Immature natural killer cell (primary cell): ENCODE measurements around the gene CLIC6. TPM values are rescaled to one million over a fixed set of nuclear protein-coding genes. Genes with fewer than 3 reads are reported as not detected.
"Not testable (repeated sequence)": the region's sequence is repeated elsewhere in the genome, so short reads cannot be mapped to it uniquely, and the experiment has no call there.

Source experiments
- DNase-seq, 3 donors: peaks; one replicate each; pipeline ENCODE4 v3.0.0; 2022; ENCODE audit warnings: mixed read lengths in 1 of 3
- H3K27ac Mint-ChIP-seq, 6 donors: one replicate each; pipeline ENCODE4 v1.8.0; 2020; ENCODE audit warnings: mixed read lengths in 6 of 6, mild to moderate bottlenecking in 5 of 6, inconsistent platforms in 4 of 6, moderate library complexity in 3 of 6
- H3K27me3 Mint-ChIP-seq, 3 donors: one replicate each; pipeline ENCODE4 v1.8.0; 2020 to 2021; ENCODE audit warnings: low read depth in 3 of 3, mild to moderate bottlenecking in 3 of 3, mixed read lengths in 3 of 3, moderate library complexity in 3 of 3, inconsistent platforms in 1 of 3
- H3K36me3 Mint-ChIP-seq, 3 donors: one replicate each; pipeline ENCODE4 v1.8.0; 2020; ENCODE audit warnings: mixed read lengths in 3 of 3, inconsistent platforms in 2 of 3, mild to moderate bottlenecking in 2 of 3
- H3K4me1 Mint-ChIP-seq, 2 donors: one replicate each; pipeline ENCODE4 v1.8.0; 2020; ENCODE audit warnings: inconsistent platforms in 2 of 2, mild to moderate bottlenecking in 2 of 2, mixed read lengths in 2 of 2, moderate library complexity in 1 of 2
- H3K4me3 Mint-ChIP-seq, 5 donors: one replicate each; pipeline ENCODE4 v1.8.0; 2020; ENCODE audit warnings: mild to moderate bottlenecking in 5 of 5, mixed read lengths in 5 of 5, inconsistent platforms in 3 of 5, moderate library complexity in 3 of 5
- H3K9me3 Mint-ChIP-seq, 6 donors: one replicate each; pipeline ENCODE4 v1.8.0; 2020; ENCODE audit warnings: mild to moderate bottlenecking in 6 of 6, mixed read lengths in 6 of 6, inconsistent platforms in 4 of 6, moderate library complexity in 3 of 6
- polyA plus RNA-seq, 3 donors: library from polyadenylated mRNA; unstranded; fragments of 300-500 nt; fragmentation: Illumina TruSeq; gene quantifications; one replicate each; pipeline ENCODE4 v1.2.3, GENCODE V29; 2021

CLIC6 gene
- polyA plus RNA-seq, 3 donors from 2014 or later: not detected

DNA sequence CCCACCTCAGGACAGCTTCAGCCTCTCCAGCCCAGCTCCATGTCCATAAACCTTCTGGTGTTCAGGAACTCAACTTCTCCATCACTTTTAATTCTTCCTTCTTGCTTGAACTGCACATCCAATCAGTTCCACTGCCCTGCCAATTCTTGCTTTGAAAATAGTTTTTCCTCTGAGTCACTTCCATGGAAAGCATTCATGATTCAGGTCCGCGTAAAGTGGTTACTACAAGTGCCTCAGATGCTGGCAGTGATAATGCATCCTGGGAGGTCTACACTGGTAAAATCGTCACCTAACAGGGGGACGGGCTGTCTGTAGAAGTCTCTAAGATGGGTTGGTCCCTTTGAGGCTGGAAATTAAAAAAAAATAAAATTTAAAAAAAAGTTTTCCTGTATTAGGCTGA is 27.9 kb upstream of the CLIC6 start:
- H3K9me3 Mint-ChIP-seq: no peaks in the 10 kb centered on the region
- peaks cover 0 to 5% (median 4%) of the 10 kb centered on the region in 3 donors for H3K27me3 Mint-ChIP-seq
- no peaks in the 10 kb centered on the region for H3K36me3 Mint-ChIP-seq
- no peak for DNase-seq
- H3K4me3 Mint-ChIP-seq: peak overlapping the region; percentile 36 to 86 (median 74)
- H3K4me1 Mint-ChIP-seq: peaks cover 10 to 19% of the 10 kb centered on the region in 2 donors
- H3K27ac Mint-ChIP-seq: peak overlapping the region in 3 of 6 donors; percentile 38 to 80 (median 80)

DNA sequence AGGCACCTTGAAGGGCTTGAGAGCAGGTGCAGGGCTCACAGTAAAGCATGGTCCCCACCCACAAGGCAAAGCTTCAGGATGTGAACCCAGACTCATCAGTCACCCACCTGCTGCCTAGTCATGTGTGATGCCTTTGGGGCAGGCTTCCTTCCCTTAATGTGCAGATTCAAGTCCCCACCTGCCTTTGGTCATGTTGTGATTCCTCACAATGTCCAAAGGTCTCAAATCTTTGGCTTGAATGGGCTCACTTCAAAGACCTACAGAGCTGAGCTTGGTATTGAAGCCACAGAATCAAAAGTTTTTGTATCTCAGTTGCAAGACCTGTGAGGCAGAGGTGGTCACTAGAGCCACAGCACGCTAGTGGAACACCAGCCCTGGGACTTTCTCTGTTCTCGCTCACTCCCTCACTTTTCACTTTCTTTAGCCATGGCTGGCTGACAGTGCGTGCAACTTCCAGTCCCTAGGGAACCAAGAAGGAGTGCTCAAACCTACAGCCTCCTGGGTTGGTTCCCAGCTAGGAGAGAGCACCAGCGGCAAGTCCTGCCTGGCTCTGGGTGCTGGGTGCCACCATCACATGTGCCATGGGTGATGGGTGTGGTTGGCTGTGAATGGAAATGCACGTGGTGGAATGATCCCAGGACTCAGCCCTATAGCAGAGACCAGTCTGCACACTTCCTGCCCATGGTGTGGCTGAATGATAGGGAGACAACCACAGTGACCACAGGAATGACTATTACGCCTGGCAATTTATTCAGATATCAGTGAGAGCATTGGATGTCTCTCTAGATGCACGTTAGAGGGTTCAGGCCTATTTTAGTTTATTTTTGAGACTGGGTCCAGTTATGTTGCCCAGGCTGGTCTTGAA is 26.4 kb upstream of the CLIC6 start:
- Mint-ChIP-seq H3K27ac (peak overlapping the region in 1 of 6 donors; percentile 30), H3K27me3 (peaks cover 0 to 7% (median 2%) of the 10 kb centered on the region in 3 donors), H3K4me1 (peaks cover 10 to 19% of the 10 kb centered on the region in 2 donors), H3K9me3 (no peaks in the 10 kb centered on the region), H3K36me3 (no peaks in the 10 kb centered on the region), H3K4me3 (no peak overlapping the region)
- no peak for DNase-seq

DNA sequence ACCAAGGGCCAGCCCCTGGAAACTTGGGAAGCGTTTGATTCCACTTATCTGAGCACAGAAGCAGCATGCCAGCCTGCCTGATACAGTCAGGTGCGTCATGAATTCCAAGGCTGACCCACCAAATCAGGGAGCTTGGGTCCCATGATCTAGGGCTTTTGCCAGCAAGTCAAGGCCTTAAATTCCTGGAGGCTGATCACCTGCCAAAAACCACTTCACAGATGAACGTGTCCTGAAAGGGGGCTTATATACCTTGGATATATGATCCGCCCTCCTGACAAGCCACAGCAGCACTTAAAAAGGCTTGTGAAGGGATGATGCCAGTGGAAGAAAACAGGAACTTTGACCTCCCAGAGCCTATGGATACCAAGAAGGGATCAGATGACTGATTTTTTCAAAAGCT is 24.0 kb upstream of the CLIC6 start:
- no peak overlapping the region for H3K27ac Mint-ChIP-seq
- H3K27me3 Mint-ChIP-seq: peaks cover under 1 to 10% (median 5%) of the 10 kb centered on the region in 3 donors
- H3K36me3 Mint-ChIP-seq: no peaks in the 10 kb centered on the region
- H3K4me1 Mint-ChIP-seq: peaks cover 10 to 17% of the 10 kb centered on the region in 2 donors
- no peaks in the 10 kb centered on the region for H3K9me3 Mint-ChIP-seq
- H3K4me3 Mint-ChIP-seq: no peak overlapping the region
- no peak for DNase-seq

DNA sequence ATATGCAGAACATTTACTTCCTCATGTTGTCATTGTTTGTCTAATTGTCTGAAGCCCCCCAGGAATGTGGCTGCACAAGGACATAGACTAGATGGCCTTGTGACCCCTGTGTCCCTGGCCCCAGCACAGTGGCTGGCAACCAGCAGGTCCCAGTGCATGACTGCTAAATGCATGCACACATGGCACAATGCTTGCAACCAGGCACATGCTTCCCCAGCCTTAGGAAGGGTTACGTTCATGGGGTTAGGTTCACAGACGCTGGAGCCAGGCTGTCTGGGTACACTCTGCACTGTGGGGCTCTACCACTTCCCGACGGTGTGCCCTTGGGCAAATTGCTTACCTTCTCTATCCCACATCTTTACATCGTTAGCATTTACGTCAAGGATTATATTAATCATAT is 21.2 kb upstream of the CLIC6 start:
- DNase-seq: no peak

DNA sequence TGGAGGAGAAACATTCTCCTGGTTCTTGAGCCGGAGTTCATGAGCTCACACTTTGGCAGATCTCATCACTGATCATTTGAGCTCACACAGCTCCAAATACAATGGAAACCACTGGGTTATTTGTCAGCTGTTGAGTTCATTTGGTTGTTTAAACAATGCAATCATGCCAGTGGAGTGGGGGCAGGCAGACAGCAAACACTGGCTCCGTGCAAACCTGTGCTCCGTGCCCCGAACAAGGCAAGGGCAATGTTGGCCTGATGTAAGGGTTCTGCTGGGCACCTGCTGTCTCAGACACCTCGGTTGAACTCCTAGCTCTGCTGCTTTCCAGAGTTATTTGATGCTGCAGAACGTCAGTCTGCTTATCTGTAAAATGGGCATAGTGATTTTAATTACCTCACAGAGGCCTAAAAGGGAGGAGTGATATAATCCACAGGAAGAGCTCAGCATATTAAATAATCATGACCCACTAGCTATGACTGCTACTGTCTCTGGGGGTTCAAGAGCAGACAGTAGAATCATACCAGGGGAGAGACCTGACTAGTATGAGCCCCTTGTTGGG is 20.0 kb upstream of the CLIC6 start:
- Mint-ChIP-seq H3K4me1 (no peaks in the 10 kb centered on the region), H3K9me3 (no peaks in the 10 kb centered on the region), H3K27ac (no peak overlapping the region)

More for the DNA sequence above, 21.2 kb upstream of the CLIC6 start:
- no peak overlapping the region for H3K27ac Mint-ChIP-seq
- H3K9me3 Mint-ChIP-seq: no peaks in the 10 kb centered on the region
- H3K27me3 Mint-ChIP-seq: peaks cover 5 to 11% (median 10%) of the 10 kb centered on the region in 3 donors
- no peak overlapping the region for H3K4me3 Mint-ChIP-seq
- no peaks in the 10 kb centered on the region for H3K4me1 Mint-ChIP-seq
- H3K36me3 Mint-ChIP-seq: no peaks in the 10 kb centered on the region

DNA sequence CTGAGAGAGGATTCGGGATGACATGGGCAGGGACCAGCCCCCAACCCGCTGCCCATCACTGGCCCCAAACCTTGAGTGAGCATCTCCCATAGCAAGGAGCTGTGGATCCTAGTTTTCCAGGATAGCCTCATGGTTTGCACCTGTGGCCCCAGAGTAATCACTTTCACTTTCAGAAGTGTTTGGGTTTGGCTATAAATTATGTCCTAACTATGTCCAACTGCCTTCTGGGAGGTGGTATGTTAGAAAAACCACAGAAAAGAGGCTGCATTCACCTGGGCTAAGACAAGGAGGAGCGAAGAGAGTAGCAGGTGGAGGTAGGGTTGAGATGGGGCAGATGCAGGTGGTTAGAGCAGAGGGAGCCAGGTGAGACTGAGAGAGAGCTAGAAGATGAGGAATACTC is 19.4 kb upstream of the CLIC6 start:
- Mint-ChIP-seq H3K27ac (no peak overlapping the region), H3K4me1 (no peaks in the 10 kb centered on the region), H3K36me3 (no peaks in the 10 kb centered on the region), H3K27me3 (peaks cover 6 to 14% (median 13%) of the 10 kb centered on the region in 3 donors), H3K9me3 (no peaks in the 10 kb centered on the region), H3K4me3 (no peak overlapping the region)
- no peak for DNase-seq

More for the DNA sequence above, 20.0 kb upstream of the CLIC6 start:
- H3K27me3 Mint-ChIP-seq: peaks cover 6 to 13% (median 12%) of the 10 kb centered on the region in 3 donors
- H3K36me3 Mint-ChIP-seq: no peaks in the 10 kb centered on the region
- DNase-seq: no peak
- H3K4me3 Mint-ChIP-seq: no peak overlapping the region

DNA sequence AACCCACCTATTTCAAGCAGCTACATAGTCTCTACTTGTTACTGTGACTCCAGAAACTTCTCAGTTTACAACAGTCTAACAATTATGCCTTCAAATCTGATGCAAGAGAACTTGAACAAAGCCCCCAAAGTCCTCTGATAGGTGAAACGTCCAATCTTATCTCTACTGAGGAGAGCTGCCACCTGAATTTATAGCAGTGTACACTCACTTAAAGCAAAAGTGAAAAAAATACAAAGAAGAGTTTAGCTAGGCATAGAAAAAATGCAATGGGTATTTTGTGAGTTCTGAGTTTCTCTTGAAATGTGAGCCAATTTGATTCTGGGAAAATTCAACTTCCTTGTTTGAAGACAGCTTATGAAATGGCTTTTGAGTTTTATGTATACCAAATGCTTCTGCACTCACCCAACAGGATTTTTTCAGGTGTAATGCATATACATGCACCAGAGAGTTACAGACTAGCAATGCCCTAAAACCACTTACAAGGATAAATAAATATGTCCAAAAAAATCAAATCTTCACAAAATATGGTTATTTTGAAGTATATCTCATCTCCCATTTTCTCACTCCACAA is 17.8 kb upstream of the CLIC6 start:
- DNase-seq: no peak
- H3K4me3 Mint-ChIP-seq: no peak overlapping the region
- no peak overlapping the region for H3K27ac Mint-ChIP-seq
- H3K9me3 Mint-ChIP-seq: no peaks in the 10 kb centered on the region
- no peaks in the 10 kb centered on the region for H3K4me1 Mint-ChIP-seq
- peaks cover 6 to 14% (median 13%) of the 10 kb centered on the region in 3 donors for H3K27me3 Mint-ChIP-seq
- H3K36me3 Mint-ChIP-seq: no peaks in the 10 kb centered on the region

DNA sequence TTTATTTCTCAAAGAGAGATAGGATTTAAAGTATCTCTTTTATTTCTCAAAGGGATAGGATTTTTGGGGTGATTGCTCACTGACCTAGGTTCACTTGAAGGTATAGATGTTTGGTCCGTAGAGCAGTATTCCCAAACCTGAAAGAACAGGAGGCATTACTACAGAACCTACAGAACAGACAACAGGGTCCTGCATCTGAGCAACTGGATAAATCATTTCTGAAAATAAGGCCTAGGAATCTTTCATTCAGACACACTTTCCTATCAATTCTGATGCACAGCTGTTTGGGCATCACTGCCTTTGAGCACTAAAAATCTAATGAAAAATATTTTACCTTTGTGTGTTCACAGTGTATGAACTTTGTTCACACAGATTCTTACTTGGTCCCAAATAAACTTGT is 17.2 kb upstream of the CLIC6 start:
- Mint-ChIP-seq H3K27ac (no peak overlapping the region), H3K9me3 (no peaks in the 10 kb centered on the region), H3K27me3 (peaks cover 6 to 17% (median 13%) of the 10 kb centered on the region in 3 donors), H3K4me3 (no peak overlapping the region), H3K4me1 (no peaks in the 10 kb centered on the region), H3K36me3 (no peaks in the 10 kb centered on the region)
- DNase-seq: no peak

DNA sequence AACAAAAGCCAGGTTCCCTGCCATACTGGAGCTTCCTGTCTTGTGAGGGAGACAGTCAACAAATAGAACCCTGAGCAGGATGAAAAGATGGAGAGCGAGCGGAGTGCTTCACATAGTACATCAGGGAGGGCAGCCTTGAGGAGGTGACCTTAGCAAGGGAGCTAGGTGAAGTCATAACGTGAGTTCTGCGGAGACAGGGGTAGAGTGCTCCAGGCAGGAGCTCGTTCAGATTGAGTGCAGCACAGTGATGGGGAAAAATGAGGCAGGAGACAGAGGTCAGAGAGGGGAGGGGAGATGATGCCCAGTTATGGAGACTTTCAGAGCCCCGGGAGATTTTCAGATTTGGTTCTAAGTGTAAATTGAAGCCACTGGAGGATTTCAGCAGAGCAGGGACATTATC is 15.3 kb upstream of the CLIC6 start:
- Mint-ChIP-seq H3K36me3 (no peaks in the 10 kb centered on the region), H3K27ac (no peak overlapping the region), H3K9me3 (no peaks in the 10 kb centered on the region), H3K4me3 (no peak overlapping the region), H3K27me3 (peaks cover 10 to 20% (median 10%) of the 10 kb centered on the region in 3 donors), H3K4me1 (no peaks in the 10 kb centered on the region)
- DNase-seq: no peak

DNA sequence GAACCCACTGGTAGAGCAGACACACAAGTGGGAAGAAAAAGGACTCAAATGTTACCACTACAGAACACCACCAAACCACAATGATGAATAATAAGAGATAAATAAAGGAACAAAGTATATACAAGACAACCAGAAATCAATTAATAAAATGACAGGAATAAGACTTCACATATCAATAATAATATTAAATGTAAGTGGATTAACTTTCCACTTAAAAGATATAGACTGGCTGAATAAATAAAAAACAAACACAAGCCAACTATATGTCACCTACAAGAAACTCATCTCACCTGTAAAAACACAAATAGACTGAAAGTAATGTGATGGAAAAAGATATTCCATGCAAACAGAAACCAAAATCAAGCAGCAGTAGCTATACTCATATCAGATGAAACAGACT is 6.9 kb upstream of the CLIC6 start:
- Mint-ChIP-seq H3K36me3 (peaks cover 0 to 12% (median 0%) of the 10 kb centered on the region in 3 donors), H3K9me3 (peaks cover 6 to 30% (median 16%) of the 10 kb centered on the region in 6 donors), H3K27ac (no peak overlapping the region), H3K27me3 (peaks cover 7 to 21% (median 17%) of the 10 kb centered on the region in 3 donors), H3K4me1 (no peaks in the 10 kb centered on the region), H3K4me3 (no peak overlapping the region)
- DNase-seq: no peak

DNA sequence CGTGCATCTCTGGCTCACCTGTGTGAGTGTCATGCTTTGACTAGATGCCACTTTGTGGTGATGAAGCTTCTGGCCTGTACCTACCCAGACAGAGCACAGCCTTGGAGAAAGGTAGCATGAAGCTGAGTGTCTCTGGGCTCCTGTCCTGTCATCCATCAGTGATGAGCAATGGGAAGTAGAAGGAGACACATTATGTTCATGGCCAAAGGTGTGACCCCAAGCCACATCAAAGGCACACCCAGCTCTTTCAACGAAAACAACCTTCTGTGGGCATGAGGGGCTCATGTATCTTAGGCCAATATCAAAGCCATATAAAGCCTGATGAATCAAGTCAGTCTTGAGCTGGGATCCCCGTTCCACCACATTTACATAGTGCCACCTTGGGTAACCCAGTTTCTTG is 1.0 kb upstream of the CLIC6 start:
- no peak for DNase-seq
- Mint-ChIP-seq H3K9me3 (no peaks in the 10 kb centered on the region), H3K36me3 (no peaks in the 10 kb centered on the region), H3K27me3 (peaks cover 7 to 35% (median 15%) of the 10 kb centered on the region in 3 donors), H3K27ac (no peak overlapping the region), H3K4me1 (peaks cover 0 to 7% of the 10 kb centered on the region in 2 donors), H3K4me3 (peak overlapping the region in 1 of 5 donors; percentile 9)

DNA sequence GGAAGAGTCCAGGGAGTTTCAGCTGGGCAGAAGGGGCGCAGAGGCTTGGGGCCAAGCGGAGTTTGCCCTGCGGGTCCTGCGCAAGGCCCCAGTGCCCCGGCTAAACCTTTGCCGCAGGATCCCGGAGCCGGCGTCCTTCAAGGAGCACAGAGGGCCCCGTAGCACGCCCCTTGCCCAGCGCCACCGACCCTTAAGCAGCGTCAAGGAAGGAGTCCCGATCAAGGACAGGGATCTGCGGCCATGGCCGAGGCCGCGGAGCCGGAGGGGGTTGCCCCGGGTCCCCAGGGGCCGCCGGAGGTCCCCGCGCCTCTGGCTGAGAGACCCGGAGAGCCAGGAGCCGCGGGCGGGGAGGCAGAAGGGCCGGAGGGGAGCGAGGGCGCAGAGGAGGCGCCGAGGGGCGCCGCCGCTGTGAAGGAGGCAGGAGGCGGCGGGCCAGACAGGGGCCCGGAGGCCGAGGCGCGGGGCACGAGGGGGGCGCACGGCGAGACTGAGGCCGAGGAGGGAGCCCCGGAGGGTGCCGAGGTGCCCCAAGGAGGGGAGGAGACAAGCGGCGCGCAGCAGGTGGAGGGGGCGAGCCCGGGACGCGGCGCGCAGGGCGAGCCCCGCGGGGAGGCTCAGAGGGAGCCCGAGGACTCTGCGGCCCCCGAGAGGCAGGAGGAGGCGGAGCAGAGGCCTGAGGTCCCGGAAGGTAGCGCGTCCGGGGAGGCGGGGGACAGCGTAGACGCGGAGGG is 520 bp downstream of the CLIC6 start:
- Mint-ChIP-seq H3K4me3 (peak overlapping the region in 2 of 5 donors; percentile 1 to 10), H3K27me3 (peaks cover 7 to 31% (median 18%) of the 10 kb centered on the region in 3 donors), H3K36me3 (no peaks in the 10 kb centered on the region), H3K4me1 (peaks cover 0 to 7% of the 10 kb centered on the region in 2 donors), H3K27ac (no peak overlapping the region), H3K9me3 (no peaks in the 10 kb centered on the region)
- peak in 1 of 3 donors; percentile 4 for DNase-seq

DNA sequence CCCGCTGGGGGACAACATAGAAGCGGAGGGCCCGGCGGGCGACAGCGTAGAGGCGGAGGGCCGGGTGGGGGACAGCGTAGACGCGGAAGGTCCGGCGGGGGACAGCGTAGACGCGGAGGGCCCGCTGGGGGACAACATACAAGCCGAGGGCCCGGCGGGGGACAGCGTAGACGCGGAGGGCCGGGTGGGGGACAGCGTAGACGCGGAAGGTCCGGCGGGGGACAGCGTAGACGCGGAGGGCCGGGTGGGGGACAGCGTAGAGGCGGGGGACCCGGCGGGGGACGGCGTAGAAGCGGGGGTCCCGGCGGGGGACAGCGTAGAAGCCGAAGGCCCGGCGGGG is 1.1 kb downstream of the CLIC6 start:
- not testable (repeated sequence) for H3K36me3 Mint-ChIP-seq, H3K9me3 Mint-ChIP-seq, H3K27ac Mint-ChIP-seq, DNase-seq, H3K4me1 Mint-ChIP-seq
- Mint-ChIP-seq H3K4me3 (peak overlapping the region in 2 of 5 donors; percentile 10 to 46), H3K27me3 (peaks cover 7 to 31% (median 18%) of the 10 kb centered on the region in 3 donors)
